Osteocyte (in vitro differentiated cells): ENCODE data around the gene NACC2. TPM values are rescaled to one million over a fixed set of nuclear protein-coding genes. Genes with fewer than 3 reads are reported as not detected.
"Not testable (repeated sequence)": the region's sequence is repeated elsewhere in the genome, so short reads cannot be mapped to it uniquely, and the experiment has no call there.

Source experiments
- DNase-seq: peaks from one replicate; pipeline ENCODE4 v3.0.0; 2021; ENCODE audit warnings: mixed read lengths; ENCODE audit not compliant: unreplicated experiment; ENCODE audit errors: extremely low spot score
- H3K27ac Mint-ChIP-seq: one replicate; pipeline ENCODE4 v1.8.0; 2021; ENCODE audit warnings: mild to moderate bottlenecking, mixed read lengths; ENCODE audit not compliant: unreplicated experiment
- H3K27me3 Mint-ChIP-seq: one replicate; pipeline ENCODE4 v1.8.0; 2021; ENCODE audit warnings: mixed read lengths; ENCODE audit not compliant: unreplicated experiment
- H3K36me3 Mint-ChIP-seq: one replicate; pipeline ENCODE4 v1.8.0; 2021; ENCODE audit warnings: mixed read lengths; ENCODE audit not compliant: unreplicated experiment
- H3K4me1 Mint-ChIP-seq: one replicate; pipeline ENCODE4 v1.8.0; 2021; ENCODE audit warnings: mixed read lengths; ENCODE audit not compliant: unreplicated experiment
- H3K4me3 Mint-ChIP-seq: one replicate; pipeline ENCODE4 v1.8.0; 2021; ENCODE audit warnings: mild to moderate bottlenecking, moderate library complexity, mixed read lengths; ENCODE audit not compliant: unreplicated experiment
- H3K9me3 Mint-ChIP-seq: one replicate; pipeline ENCODE4 v1.8.0; 2021; ENCODE audit warnings: mixed read lengths; ENCODE audit not compliant: unreplicated experiment
- total RNA-seq: library from RNA; stranded (reverse); gene quantifications from 2 replicates; pipeline ENCODE4 v1.2.1, GENCODE V29; 2021
- TF ChIP-seq, protein P1 (sequence below): fragments of 200-600 bp; sonication (generic); IDR thresholded peaks from 2 replicates; pipeline ENCODE4 v1.5.0; 2021; ENCODE audit warnings: antibody characterized with exemption, mild to moderate bottlenecking, moderate library complexity

The NACC2 gene
- total RNA-seq, 1 donor from 2014 or later: 40.1 TPM

DNA sequence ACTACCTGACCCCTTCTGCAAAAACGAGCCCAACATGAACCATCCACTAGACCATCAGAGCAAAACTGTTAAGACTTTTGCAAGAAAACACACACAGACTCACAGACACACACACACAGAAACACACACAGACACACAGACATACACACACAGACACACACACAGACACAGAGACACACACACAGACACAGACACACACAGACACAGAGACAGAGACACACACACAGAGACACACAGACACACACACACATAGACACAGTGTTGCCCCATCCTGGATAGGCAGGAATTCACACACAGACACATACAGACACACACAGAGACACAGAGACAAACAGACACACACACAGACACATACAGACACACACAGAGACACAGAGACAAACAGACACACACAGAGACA lies 52.5 kb downstream of the NACC2 start:
- Mint-ChIP-seq H3K27ac (no peak overlapping the region), H3K9me3 (peaks cover 11% of the 10 kb centered on the region), H3K27me3 (no peaks in the 10 kb centered on the region), H3K4me1 (peaks cover 14% of the 10 kb centered on the region), H3K36me3 (peaks cover 23% of the 10 kb centered on the region), H3K4me3 (no peak overlapping the region)
- DNase-seq: no peak
- TF ChIP-seq, protein P1, sequence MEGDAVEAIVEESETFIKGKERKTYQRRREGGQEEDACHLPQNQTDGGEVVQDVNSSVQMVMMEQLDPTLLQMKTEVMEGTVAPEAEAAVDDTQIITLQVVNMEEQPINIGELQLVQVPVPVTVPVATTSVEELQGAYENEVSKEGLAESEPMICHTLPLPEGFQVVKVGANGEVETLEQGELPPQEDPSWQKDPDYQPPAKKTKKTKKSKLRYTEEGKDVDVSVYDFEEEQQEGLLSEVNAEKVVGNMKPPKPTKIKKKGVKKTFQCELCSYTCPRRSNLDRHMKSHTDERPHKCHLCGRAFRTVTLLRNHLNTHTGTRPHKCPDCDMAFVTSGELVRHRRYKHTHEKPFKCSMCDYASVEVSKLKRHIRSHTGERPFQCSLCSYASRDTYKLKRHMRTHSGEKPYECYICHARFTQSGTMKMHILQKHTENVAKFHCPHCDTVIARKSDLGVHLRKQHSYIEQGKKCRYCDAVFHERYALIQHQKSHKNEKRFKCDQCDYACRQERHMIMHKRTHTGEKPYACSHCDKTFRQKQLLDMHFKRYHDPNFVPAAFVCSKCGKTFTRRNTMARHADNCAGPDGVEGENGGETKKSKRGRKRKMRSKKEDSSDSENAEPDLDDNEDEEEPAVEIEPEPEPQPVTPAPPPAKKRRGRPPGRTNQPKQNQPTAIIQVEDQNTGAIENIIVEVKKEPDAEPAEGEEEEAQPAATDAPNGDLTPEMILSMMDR: no peak

DNA sequence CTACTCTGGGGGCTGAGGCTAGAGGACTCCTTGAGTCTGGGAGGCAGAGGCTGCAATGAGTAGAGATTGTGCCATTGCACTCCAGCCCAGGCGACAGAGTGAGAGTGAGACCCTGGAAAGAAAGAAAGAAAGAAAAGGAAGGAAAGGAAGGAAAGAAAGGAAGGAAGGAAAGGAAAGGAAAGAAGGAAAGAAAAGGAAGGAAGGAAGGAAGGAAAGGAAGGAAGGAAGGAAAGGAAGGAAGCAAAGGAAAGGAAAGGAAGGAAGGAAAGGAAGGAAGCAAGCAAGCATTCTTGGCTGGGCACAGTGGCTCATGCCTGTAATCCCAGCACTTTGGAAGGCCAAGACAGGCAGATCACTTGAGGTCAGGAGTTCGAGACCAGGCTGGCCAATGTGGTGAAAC lies 54.2 kb downstream of the NACC2 start:
- H3K4me3 Mint-ChIP-seq, DNase-seq, H3K27ac Mint-ChIP-seq, H3K4me1 Mint-ChIP-seq, H3K27me3 Mint-ChIP-seq: not testable (repeated sequence)
- peaks cover 21% of the 10 kb centered on the region for H3K9me3 Mint-ChIP-seq
- peaks cover 28% of the 10 kb centered on the region for H3K36me3 Mint-ChIP-seq

DNA sequence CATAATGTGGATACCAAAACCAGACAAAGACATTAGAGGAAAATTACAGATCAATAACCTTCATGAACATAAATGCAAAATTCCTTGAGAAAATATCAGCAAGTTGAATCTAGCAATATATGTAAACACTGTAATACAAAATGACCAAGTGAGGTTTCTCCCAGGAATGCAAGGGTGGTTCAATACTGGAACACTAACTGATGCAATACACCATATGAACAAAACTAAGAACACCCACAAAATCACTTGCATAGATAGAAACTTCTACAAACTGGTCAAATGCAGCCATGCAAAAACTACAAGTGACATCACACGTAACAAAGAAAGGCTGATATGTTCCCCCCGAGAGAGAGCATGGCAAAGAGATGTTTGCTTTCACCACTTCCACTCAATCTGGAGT lies 55.6 kb downstream of the NACC2 start:
- TF ChIP-seq, protein P1: no peak
- H3K4me1 Mint-ChIP-seq: peaks cover 17% of the 10 kb centered on the region
- peaks cover 21% of the 10 kb centered on the region for H3K9me3 Mint-ChIP-seq
- no peaks in the 10 kb centered on the region for H3K27me3 Mint-ChIP-seq
- no peak overlapping the region for H3K27ac Mint-ChIP-seq
- peaks cover 36% of the 10 kb centered on the region for H3K36me3 Mint-ChIP-seq
- DNase-seq: peak; percentile 7
- H3K4me3 Mint-ChIP-seq: no peak overlapping the region

DNA sequence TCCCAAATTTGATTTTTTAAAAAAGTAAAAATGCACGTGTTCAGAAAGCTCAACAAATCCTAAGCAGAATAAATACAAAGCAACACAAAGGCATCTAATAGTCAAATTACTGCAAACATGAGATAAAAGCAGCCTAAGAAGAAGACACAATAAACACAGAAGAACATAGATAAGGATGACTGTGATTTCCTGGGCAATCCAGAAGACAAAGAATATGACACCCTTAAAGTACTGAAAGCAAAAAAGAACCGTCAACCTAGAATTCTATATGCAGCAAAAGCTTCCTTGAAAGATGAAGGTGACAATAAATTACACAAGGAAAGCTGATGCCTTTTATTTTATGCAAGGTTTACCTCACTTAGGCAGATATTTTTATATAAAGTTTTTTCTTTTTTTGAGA lies 58.2 kb downstream of the NACC2 start:
- H3K4me3 Mint-ChIP-seq: no peak overlapping the region
- H3K27ac Mint-ChIP-seq: no peak overlapping the region
- no peak for DNase-seq
- TF ChIP-seq, protein P1: no peak
- H3K9me3 Mint-ChIP-seq: peaks cover 21% of the 10 kb centered on the region
- peaks cover 34% of the 10 kb centered on the region for H3K36me3 Mint-ChIP-seq
- no peaks in the 10 kb centered on the region for H3K27me3 Mint-ChIP-seq
- H3K4me1 Mint-ChIP-seq: peaks cover 29% of the 10 kb centered on the region

DNA sequence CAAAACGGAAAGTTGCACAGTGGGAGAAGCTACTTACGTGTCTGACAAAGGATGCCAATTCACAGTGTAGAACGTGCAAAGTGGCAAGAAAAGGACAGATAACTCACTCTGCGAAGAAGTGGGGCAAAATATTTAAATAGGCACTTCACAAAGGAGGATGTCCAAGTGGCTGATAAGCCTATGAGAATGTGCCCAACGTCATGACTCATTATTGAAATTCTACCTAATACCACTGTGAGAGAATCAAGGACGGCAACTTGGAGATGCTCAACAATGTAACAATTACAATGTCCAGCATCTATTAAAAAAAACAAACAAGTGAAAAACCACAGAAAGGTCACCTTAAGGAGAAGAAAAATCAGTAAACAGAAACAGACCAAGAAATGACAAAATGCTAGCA lies 59.0 kb downstream of the NACC2 start:
- Mint-ChIP-seq H3K27ac (peak overlapping the region; percentile 19), H3K4me3 (no peak overlapping the region), H3K4me1 (peaks cover 32% of the 10 kb centered on the region), H3K36me3 (peaks cover 34% of the 10 kb centered on the region), H3K27me3 (no peaks in the 10 kb centered on the region), H3K9me3 (peaks cover 21% of the 10 kb centered on the region)
- TF ChIP-seq, protein P1: no peak
- DNase-seq: no peak
